ENCODE results near the gene FERD3L. TPM values are rescaled to one million over a fixed set of nuclear protein-coding genes. Genes with fewer than 3 reads are reported as not detected.

FERD3L gene
- total RNA-seq, 1 experiment from 2014 or later, result not detected

DNA sequence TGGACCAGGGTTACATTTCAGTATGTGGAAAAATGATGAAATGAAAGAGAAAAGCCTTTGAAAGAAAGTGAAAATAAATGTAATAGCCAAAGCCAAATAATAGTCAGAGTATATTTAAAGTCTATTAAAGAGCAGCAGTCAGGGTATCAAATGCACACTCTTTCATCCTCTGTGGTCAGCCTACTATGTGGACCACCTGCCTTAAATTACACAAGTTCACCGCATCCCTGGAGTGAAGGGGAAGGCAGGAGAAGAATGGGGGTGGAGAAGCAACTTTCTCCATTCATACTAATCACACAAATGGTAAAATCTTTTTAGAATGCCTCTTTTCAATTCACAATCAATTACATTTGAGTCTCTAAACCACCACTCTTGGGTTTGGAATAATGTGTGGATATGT, 43.7 kb downstream of the FERD3L start:
- TF ChIP-seq SIN3A (IDR thresholded peaks at IDR 0.05; ENCODE audit: borderline replicate concordance, insufficient read depth, low read depth, low read length), result no peak
- TF ChIP-seq, protein P1, sequence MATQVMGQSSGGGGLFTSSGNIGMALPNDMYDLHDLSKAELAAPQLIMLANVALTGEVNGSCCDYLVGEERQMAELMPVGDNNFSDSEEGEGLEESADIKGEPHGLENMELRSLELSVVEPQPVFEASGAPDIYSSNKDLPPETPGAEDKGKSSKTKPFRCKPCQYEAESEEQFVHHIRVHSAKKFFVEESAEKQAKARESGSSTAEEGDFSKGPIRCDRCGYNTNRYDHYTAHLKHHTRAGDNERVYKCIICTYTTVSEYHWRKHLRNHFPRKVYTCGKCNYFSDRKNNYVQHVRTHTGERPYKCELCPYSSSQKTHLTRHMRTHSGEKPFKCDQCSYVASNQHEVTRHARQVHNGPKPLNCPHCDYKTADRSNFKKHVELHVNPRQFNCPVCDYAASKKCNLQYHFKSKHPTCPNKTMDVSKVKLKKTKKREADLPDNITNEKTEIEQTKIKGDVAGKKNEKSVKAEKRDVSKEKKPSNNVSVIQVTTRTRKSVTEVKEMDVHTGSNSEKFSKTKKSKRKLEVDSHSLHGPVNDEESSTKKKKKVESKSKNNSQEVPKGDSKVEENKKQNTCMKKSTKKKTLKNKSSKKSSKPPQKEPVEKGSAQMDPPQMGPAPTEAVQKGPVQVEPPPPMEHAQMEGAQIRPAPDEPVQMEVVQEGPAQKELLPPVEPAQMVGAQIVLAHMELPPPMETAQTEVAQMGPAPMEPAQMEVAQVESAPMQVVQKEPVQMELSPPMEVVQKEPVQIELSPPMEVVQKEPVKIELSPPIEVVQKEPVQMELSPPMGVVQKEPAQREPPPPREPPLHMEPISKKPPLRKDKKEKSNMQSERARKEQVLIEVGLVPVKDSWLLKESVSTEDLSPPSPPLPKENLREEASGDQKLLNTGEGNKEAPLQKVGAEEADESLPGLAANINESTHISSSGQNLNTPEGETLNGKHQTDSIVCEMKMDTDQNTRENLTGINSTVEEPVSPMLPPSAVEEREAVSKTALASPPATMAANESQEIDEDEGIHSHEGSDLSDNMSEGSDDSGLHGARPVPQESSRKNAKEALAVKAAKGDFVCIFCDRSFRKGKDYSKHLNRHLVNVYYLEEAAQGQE (IDR thresholded peaks at IDR 0.05; ENCODE audit: insufficient read depth in 1 of 2, low read depth in 2 of 2, low read length in 1 of 2), result no peak
- TF ChIP-seq, protein P2, sequence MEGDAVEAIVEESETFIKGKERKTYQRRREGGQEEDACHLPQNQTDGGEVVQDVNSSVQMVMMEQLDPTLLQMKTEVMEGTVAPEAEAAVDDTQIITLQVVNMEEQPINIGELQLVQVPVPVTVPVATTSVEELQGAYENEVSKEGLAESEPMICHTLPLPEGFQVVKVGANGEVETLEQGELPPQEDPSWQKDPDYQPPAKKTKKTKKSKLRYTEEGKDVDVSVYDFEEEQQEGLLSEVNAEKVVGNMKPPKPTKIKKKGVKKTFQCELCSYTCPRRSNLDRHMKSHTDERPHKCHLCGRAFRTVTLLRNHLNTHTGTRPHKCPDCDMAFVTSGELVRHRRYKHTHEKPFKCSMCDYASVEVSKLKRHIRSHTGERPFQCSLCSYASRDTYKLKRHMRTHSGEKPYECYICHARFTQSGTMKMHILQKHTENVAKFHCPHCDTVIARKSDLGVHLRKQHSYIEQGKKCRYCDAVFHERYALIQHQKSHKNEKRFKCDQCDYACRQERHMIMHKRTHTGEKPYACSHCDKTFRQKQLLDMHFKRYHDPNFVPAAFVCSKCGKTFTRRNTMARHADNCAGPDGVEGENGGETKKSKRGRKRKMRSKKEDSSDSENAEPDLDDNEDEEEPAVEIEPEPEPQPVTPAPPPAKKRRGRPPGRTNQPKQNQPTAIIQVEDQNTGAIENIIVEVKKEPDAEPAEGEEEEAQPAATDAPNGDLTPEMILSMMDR (IDR thresholded peaks at IDR 0.05), result no peak
- ATAC-seq (no peak), DNase-seq (ENCODE audit: low read depth, low spot score) (no peak)
- no peaks in the 10 kb centered on the region for H3K36me3 ChIP-seq (ENCODE audit: control insufficient read depth, insufficient read depth, low read length)
- in situ Hi-C loops (cut with HindIII; ENCODE audit: low pct_unique_long_range_greater_than_20kb, low sequenced_read_pairs), result no loop called here
- H3K9me3 ChIP-seq (ENCODE audit: control insufficient read depth, insufficient read depth, low read depth, low read length), result no peaks in the 10 kb centered on the region
- intact Hi-C loops (cut with micrococcal nuclease; ENCODE audit: unreplicated experiment), result no loop called here
- H3K27ac ChIP-seq (ENCODE audit: low read length), result no peak overlapping the region
- ChIA-PET CTCF (no interaction called here), POLR2A (no interaction called here)
- no TSS peak for BruUV-seq (replicated peaks)
- H3K4me1 ChIP-seq (ENCODE audit: control insufficient read depth, insufficient read depth, low read length), result no peaks in the 10 kb centered on the region
- no peak overlapping the region for H3K4me3 ChIP-seq (ENCODE audit: low read depth in 2 of 2, low read length in 2 of 2)
- no peaks in the 10 kb centered on the region for H3K27me3 ChIP-seq (ENCODE audit: control insufficient read depth, insufficient read depth, low read length)

DNA sequence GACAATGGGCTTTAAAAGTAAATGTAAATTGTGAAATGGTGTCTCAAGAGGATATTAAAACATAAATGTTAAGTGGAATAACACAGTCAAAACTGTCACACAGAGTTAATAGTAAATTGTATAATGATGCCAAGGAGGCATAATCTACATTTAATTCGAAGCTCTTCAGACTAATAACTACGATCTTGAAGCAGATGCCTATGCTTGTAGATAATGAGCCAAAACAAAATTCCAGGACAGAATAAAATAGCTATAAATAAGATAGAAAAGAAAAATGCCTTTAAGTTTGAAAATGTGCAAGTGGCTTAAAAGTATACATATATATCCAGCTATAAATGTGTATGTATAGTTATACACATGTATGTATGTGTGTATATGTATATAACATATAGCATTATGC, 45.3 kb downstream of the FERD3L start:
- no TSS peak for BruUV-seq (replicated peaks)

More for the DNA sequence above, 45.3 kb downstream of the FERD3L start:
- POLR2A ChIA-PET, result no interaction called here
- no peak overlapping the region for H3K27ac ChIP-seq (ENCODE audit: low read length)
- no peaks in the 10 kb centered on the region for H3K9me3 ChIP-seq (ENCODE audit: control insufficient read depth, insufficient read depth, low read depth, low read length)
- no peaks in the 10 kb centered on the region for H3K36me3 ChIP-seq (ENCODE audit: control insufficient read depth, insufficient read depth, low read length)
- DNase-seq (ENCODE audit: low read depth, low spot score) (no peak), ATAC-seq (no peak)
- no peaks in the 10 kb centered on the region for H3K4me1 ChIP-seq (ENCODE audit: control insufficient read depth, insufficient read depth, low read length)
- in situ Hi-C loops (cut with HindIII; ENCODE audit: low pct_unique_long_range_greater_than_20kb, low sequenced_read_pairs) (no loop called here), intact Hi-C loops (cut with micrococcal nuclease; ENCODE audit: unreplicated experiment) (no loop called here)
- H3K27me3 ChIP-seq (ENCODE audit: control insufficient read depth, insufficient read depth, low read length), result no peaks in the 10 kb centered on the region
- TF ChIP-seq, protein P1 (IDR thresholded peaks at IDR 0.05; ENCODE audit: insufficient read depth in 1 of 2, low read depth in 2 of 2, low read length in 1 of 2), result no peak
- no peak for TF ChIP-seq SIN3A (IDR thresholded peaks at IDR 0.05; ENCODE audit: borderline replicate concordance, insufficient read depth, low read depth, low read length)
- TF ChIP-seq TCF7L2 (IDR thresholded peaks at IDR 0.05; ENCODE audit: low read depth, low read length), result no peak
- TF ChIP-seq, protein P2 (IDR thresholded peaks at IDR 0.05), result no peak
- TF ChIP-seq POLR2AphosphoS5 (IDR thresholded peaks at IDR 0.05; ENCODE audit: low read depth, low read length), result no peak
- CTCF ChIA-PET, result no interaction called here
- no peak overlapping the region for H3K4me3 ChIP-seq (ENCODE audit: low read depth in 2 of 2, low read length in 2 of 2)

Measured in Panc1 (cell line).